ENCODE measurements around the gene CHMP6.
"Not testable (repeated sequence)": the region's sequence is repeated elsewhere in the genome, so short reads cannot be mapped to it uniquely, and the experiment has no call there.

Gene CHMP6

DNA sequence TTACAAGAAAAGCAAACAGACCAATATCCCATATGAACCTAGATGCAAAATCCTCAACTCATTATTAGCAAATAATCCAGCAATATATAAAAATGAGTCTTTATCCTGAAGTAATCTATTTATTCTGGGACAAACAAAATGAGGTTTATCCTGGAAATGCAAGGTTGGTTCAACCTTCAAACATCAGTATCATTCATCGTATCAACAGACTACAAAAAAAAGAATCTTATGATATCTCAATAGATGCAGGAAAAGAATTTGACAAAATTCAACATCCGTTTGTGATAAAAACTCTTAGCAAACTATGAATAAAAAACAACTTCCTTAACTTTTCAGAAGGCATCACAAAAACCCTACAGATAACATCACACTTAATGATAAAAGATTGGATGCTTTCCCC lies 24.9 kb downstream of the CHMP6 start:
- DNase-seq = no peak

DNA sequence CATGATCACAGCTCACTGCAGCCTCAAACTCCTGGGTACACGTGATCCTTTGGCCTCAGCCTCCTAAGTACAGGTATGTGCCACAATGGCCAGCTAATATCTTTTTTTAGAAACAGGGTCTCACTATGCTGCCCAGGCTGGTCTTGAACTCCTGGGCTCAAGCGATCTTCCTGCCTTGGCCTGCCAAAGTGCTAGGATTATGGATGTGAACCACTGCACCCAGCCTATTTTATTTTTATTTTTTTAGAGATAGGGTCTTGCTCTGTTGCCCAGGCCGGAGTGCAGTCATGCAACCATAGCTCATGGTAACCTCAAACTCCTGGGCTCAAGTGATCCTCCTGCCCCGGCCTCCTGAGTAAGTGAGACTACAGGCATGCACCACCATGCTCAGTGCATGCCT lies 25.7 kb downstream of the CHMP6 start:
- DNase-seq = not testable (repeated sequence)

DNA sequence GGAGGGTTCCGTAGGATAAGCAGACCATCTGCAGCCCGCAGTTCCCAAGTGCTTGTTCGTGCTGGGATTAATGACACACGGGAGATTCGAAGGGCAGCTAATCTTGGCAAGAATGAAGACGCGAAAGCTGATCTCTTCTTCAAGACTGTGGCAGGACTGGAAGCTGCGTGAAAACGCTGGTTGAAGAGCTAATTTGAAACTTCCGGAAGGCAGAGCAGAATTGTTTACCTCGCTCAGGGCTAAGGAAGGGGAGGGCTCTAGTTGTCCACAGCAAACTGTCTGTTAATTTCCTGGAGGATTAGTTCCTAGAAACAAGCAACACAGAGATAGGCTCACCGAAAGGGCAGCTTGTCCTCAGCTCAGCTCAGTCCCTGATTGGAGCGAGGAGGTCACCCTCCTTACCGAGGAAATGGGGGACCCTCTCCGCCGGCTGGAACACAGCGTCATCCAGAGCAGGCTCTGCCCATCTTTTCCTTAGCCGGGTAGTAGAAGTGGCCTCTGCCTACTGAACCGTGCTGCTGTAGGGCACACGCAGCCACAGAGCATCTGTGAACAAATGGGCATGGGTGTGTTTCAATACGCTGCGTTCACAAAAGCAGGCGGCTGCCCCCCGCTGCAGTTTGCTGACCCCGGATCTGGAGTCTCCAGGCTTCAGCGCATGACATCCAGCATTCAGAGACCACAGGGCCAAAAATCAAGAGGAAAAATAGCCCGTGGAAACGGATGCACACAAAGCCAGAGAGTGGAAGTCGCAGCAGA lies 26.6 kb downstream of the CHMP6 start:
- DNase-seq = no peak

DNA sequence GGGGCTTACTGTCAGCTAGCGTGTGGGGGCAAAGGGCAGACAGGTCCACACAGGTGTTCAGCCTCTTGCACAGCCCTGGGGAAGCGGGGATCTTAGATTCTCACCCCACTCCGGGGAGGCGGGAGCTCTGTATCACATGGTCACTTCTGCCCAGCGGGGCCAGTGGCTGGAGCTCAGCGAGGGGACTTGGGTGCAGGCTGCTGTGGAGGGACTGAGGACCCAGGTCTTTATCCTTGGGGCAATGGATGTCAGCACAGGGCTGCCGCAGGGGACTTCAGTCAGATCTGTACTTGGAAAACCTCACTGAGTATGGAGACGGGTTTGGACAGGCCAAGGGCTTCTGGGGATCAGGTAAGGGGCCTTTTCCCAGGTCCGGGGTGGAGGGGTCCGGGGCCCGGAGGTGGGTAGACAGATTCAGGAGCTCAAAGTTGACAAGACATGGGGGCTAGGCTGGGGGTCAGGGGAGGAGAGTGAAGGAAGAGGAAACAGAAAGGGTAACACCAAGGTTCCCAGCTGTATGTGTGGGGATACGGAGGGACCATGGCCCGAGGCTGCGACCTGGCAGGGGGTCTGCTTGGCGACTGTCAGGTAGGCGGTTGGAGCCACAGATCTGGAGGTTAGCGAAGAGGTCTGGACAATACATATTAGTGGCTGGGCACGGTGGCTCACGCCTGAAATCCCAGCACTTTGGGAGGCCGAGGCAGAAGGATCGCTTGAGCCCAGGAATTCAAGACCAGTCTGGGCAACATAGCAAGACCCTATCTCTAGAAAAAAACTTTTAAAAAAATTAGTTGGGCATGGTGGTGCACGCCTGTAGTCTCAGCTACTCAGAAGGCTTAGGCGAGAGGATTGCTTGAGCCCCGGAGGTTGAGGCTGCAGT lies 28.2 kb downstream of the CHMP6 start:
- DNase-seq = no peak

DNA sequence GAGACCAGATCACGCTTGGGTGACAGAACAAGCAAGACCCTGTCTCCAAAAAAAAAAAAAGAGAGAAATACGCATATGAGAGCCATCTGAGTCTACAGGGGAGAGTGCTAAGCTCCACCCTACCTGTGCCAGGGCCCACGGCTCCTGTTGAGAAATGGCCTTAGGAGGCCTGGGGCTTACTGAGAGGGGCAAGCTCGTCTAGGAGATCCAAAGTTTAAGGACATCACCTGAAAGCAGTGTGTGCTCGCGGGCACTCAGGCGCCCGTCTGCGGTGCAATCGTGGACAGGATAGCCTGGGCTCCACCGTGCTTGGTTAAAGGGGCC lies 28.8 kb downstream of the CHMP6 start:
- DNase-seq = no peak

DNA sequence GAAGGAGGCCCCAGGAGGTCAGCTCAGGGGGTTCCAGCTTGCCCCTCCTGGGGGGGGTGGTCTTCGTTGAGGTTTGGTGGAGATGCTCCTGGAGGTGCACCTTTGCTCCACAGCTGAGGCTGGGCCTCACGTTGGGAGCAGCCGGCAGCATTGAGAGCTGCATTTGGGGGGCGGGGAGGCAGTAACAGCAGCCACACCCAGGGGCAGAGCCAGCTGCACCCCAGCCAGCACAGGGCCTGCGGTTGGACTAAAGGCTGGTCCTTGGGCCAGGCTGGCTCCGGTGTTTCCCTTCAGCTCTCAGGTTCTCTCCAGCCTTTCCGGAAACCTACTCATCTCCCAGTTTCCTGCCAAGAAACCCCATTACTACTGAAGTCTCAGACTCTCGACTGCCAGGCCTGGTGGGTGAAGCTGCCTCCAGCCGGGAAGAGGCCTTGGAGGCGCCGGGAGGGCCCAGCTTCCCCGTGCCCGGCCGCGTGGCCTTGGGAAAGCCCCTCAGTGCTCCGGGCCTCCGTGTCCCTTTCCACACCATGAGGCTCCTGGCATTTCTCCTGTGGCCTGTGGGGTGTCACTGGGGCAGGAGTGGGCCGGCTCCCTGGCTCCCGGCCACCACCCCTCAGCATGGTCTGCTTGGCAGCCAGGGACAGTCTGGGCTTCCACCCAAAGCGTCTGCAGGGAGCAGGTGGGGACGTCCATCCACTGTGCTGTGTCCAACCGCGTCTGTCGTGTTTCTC lies 29.3 kb downstream of the CHMP6 start:
- DNase-seq = no peak

DNA sequence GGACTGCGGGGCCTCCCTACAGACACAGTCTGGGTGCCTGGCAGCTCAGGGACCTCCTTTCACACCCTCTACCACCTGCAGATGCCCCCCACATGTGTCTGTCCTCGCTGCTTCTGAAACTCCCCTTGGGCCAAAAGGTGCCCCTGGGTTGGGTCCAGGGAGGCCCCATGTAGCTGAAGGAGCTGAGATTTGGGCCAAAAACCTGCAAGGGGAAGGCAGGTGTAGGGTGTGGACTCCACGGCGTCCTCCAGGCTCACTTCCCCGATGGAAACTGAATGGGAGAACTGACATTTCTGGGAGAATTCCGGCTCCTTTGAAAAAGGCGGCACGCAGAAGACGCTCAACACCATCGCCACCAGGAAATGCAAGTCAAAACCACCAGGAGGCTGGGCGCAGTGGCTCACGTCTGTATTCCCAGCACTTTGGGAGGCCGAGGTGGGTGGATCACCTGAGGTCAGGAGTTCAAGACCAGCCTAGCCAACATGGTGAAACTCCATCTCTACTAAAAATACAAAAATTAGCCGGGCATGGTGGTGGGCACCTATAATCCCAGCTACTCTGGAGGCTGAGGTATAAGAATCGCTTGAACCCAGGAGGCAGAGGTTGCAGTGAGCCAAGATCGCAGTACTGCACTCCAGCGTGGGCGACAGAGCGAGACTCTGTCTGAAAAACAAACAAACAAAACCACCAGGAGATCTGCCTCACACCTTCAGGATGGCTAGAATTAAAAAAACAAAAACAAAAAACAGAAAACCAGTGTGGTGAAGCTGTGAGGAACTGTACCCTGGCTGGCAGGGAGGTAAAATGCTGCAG lies 30.1 kb downstream of the CHMP6 start:
- DNase-seq = no peak

DNA sequence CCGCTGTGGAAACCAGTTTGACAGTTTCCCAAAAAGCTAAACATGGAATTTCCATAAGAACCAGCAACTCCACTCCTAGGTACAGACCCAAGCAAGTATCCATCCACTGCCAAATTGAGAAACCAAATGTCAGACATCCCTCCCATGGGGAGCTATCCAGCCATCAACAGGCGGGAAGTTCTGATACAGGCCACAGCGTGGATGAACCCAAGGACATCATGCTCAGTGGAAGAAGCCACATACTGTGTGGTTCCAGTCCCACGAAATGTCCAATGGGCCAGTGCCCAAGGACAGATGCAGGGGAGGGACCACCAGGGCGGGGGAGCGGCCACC lies 30.7 kb downstream of the CHMP6 start:
- no peak for DNase-seq

DNA sequence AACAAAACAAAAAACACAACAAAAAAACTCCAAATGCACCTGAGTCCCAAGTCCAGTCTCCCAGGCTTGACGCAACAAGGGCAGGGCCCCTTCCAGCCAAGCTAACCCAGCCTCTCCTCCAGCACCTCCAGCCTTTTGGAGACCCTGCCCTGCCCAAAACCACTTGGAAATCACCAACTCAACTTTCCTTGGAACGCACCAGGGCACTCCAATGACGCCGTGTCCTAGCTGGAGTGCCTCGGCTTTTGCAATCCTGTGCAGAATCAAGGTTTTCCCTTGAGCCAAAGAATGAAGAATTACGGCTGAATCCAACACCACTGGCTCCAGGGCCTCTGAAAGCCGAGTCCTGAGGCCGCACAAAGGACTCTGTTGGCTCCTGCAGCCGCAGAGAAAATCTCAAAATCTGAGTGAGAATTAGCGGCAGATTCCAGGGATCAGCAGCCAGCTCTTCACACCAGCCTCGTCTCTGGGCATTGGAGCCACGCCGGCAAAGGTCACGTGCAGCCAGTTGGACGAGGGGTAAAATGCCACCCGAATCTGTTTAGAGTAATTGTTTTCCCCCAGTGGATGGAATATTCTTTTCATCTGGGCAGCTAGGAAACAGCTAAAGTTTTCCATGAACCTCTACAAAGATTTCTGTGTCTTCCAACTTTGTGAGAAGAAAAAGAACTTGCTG lies 33.6 kb downstream of the CHMP6 start:
- no peak for DNase-seq

DNA sequence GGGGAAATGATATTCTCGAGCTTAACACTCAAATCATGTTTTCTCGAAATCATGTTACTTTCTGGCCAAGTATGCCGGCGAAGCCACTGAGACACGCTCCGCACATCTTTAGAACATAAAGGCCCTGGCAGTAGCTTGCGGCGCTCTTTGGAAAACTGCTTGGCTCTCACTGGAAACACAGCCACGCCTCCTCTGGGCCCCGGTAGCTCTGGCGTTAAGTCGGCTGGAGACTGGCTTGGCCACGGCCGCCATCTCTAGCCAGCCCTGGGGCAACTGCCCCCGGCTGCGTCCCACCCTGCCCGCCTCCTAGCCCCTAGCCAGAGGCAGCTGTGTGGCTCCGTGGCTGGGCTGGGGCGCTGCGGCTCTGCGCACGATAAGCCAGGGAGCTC lies 34.1 kb downstream of the CHMP6 start:
- DNase-seq = no peak

DNA sequence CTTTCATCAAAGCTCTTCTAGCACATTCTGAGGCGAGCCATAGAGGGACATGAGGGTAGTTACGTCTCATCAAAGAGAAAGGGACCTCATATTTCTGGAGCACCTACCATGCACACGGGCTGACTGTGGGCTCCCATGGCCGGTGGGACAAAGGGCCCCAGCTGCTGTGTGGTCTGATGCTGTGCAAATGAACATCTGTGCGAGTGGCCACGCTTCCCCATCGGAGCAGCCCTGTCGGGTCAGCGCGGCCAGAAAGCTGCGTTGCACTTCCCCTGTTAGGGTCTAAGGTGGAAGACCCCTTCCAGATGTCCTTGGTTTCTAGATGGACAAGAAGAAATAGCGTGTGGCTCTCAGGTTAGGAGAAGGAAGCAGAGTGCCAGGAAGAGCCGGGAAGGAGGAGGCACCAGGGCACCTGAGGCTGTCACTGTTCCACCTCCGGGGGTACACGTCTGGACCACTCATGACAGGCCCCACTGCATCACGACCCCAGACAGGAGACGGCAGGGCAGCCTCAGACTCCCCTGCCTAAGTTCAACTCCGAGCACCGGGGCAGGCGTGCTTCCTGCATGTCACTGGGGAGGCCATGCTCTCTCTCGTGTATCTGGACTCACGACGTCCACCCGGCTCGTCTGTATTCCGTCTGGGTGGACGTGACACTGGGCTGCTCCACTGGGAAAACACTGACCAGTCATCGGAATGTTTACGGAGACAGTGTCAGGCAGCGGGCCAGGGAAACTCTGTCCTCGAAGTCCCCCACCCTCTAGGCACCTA lies 34.8 kb downstream of the CHMP6 start:
- no peak for DNase-seq

DNA sequence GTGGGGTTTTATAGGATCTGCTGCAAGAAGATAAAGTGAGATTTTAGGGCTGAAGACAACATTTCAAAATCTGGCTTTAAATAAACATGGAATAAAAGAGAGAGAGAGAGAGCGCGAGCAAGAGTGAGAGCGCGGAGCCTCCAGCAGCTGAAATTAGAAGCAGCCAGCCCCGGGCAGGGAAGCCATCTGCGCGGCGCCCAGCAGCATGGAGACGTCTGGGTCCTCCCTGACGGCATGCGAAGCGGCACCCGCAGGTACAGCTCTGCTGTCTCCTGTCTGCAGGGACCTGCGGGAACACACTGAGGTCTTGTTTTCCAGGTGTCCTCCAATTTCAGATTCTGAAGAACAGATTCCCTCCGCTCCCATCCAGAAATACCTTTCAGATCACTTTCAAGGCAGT lies 35.4 kb downstream of the CHMP6 start:
- no peak for DNase-seq

DNA sequence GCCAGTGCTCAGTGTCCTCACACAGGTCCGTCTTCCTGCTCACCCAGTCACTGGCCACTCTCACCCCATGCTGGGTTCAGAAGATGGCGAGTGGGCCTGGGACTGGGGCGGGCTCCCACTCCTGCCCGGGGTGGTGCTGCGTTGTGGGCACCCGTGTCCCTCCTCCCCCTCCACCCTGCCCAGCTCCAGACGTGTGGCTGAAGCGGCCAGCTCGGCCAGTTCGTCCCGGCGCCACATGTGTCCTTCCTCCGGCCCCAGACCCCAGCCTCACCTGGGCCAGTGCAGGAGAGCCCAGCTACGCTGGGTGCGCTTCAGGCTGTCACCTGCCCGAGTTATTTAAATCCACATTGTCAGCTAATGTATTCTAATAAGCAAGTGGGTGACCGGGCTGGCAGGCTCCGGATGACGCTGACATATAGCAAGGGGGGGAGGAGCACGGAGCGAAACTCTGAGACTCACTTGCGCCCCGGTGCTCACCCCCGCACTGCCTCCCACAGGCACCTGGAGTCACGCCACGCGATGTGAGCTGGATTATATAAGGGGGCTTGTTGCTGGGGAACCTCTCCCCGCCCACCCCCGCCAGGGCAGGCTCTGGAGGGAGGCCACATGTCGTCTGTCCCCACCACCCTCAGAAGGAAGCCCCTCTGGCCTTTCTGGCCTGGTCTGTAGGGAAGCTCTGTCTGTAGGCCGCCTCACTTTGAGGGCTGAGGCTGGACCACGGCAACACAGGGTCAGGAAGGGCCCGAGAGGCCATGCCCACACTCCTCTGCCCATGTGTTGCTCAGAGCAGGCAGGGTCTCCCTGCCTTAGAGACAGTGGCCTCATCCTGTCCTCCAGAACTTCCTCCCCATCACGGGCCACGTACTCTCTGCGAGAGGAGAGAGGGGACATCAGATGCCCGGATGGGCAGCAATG lies 36.2 kb downstream of the CHMP6 start:
- no peak for DNase-seq

DNA sequence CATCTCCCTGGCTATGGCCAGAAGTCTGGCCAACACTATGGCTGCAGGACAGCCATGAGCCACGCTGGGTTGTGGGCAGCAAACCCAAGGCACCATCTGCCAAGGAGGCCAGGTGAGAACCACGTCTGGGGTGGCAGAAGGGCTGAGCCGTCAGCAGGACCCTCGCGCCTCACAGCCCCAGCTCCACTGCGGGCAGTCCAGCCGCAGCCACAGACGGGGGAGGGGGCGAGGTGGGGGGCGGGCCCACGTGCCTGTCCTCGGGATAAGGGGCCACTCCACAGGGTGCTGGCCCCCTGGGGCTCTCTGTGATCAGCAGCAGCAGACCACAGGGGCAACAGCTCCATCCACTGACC lies 36.8 kb downstream of the CHMP6 start:
- no peak for DNase-seq

DNA sequence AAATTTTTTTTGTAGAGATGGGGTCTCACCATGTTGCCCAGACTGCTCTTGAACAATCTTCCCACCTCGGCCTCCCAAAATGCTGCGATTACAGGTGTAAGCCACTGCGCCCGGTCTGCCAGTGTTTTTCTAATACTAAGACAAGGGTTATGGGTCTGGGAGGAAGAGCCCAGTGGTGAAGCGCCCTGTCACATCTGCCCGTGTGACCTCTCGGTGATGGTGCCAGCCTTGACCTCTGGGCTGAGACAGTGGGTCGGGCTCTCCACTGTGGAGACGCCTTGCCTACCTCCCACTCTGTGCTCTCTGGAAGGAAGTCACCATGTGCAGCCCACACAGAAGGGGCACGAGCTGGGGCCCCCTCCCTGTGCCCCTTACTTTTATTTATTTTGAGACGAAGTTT lies 38.2 kb downstream of the CHMP6 start:
- no peak for DNase-seq

DNA sequence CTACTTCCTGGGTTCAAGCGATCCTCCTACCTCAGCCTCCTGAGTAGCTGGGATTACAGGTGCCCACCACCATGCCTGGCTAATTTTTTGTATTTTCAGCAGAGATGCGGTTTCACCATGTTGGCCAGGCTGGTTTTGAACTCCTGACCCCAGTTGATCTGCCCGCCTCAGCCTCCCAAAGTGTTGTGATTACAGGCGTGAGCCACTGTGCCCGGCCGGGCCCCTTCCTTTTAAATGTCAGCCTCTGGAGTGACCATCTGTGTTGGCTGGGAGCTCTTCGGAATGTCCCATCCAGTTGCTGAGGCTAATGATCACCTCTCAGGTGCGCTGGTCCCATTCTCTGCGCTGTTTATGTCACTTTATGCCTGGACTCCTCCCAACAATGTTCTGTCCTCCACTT lies 38.7 kb downstream of the CHMP6 start:
- not testable (repeated sequence) for DNase-seq

DNA sequence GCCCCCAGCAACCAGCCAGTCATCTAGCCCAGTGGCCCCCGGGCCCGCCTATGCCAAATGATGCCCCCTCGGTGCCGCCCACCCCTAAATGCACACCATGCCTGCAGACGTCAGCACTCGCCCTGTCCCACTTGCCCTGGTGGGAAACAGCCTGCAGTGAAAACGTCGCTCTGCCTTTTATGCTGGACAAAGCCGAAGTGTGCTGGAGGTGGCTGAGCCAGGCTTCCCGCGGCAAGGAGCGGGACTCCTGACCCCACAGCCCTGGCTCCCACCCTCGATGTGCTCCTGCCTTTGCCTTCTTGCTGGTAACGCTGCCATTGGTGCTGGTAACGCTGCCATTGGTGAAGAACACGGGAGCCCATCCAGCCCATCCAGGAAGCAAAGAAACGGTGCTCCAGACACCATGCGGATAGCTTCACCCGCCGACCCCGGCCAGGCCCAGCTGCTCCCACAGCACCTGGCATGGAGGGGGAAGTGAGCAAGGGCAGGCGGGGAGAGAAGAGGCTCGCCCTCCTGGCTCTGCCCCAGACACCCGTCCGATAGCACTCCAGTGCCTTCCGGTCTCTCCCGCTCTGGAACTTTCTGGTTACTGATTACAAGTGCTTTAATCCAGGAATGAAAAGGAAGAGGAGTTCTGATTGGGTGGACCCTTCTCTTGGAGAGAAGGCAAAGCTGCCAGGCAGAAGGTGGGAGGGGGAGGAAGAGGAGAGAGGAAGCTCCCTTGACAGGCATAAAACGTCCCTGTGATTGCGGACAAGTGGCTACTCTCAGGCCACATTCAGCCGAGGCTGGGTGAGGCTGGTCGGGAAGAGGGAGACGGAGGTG lies 39.3 kb downstream of the CHMP6 start:
- no peak for DNase-seq

DNA sequence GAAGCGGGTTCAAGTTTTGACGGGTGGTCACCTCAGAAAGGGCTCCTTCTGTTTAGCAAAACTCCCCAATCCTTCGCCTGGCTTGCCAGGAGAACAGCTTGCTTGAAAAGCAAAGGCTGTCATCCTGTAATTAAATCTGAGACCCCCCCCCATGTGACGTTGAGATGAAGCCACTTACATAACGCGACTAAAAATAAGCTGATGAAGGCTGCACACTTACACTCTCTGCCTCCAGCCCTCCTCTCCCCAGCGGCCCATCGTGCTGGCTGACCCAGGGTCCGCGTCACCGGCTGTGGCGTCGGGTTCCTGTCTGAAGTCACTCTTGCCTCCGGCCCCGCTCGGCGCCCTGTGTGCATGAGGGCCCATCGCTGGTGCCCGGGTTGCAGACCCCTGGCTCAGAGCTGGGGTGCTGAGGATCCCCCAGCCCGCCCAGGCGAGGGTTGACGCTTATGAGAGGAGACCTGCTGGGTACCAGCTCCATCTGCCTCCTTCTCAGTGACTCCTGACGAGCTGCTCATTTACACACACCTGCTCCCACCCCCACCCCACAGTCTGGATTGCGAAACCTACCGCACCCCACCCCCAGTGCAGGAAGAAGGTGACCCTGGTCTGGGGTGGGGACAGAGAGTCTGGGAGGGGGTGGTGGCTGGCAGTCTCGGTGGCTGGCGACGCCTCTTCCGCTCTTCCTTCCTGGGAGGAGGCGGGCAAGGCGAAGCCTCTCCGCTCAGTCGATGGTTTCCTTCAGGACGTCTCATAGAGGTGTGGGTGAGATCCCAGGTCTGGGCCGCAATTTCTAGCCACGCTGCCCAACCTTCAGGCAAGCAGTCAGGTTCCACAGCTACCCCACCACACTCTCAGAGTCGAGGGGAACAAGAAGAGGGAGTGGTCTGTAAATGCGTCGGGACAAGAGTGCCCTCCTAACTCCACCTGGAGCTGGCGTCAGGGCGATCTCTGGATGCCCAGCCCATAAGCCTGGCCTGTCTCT lies 40.2 kb downstream of the CHMP6 start:
- DNase-seq = no peak

Measured in COR-L47 (cell line).